ENCODE data around the gene DNAI2. TPM values are rescaled to one million over a fixed set of nuclear protein-coding genes. Genes with fewer than 3 reads are reported as not detected.
"Not testable (repeated sequence)": the region's sequence is repeated elsewhere in the genome, so short reads cannot be mapped to it uniquely, and the experiment has no call there.

Gene DNAI2
- polyA plus RNA-seq, 1 donor from 2014 or later = not detected

- Histone ChIP-seq H3K9me2 (ENCODE audit: insufficient read depth, low read length) (no peaks in the 10 kb centered on the region), H3K27me3 (ENCODE audit: insufficient read depth, low read depth, low read length) (no peaks in the 10 kb centered on the region), H3K9me3 (ENCODE audit: low read length) (no peaks in the 10 kb centered on the region), H3K79me2 (replicated peaks; ENCODE audit: insufficient read depth, low read length) (no peaks in the 10 kb centered on the region), H2AFZ (ENCODE audit: low read depth, low read length) (no peak overlapping the region), H3K36me3 (ENCODE audit: insufficient read depth, low read length) (no peaks in the 10 kb centered on the region), H3K4me3 (ENCODE audit: low read length) (no peak overlapping the region), H3K27ac (ENCODE audit: low read length) (no peak overlapping the region), H3F3A (ENCODE audit: insufficient read depth, low read length, poor library complexity, severe bottlenecking) (no peaks in the 10 kb centered on the region), H3K9ac (ENCODE audit: low read length) (no peak overlapping the region), H3K4me2 (ENCODE audit: low read length) (no peak overlapping the region), H4K20me1 (ENCODE audit: insufficient read depth) (no peaks in the 10 kb centered on the region)
- no peak for TF ChIP-seq RAD21 (conservative IDR thresholded peaks at IDR 0.05)
These were observed 2.5 kb downstream of the DNAI2 start for GRCh38 chr17:74276541-74277009.

- H3K27ac ChIP-seq (ENCODE audit: low read length) = no peak overlapping the region
- H3K4me2 ChIP-seq (ENCODE audit: low read length) = no peak overlapping the region
- TF ChIP-seq SMC3 (conservative IDR thresholded peaks at IDR 0.05; ENCODE audit: poor library complexity) (no peak), EP300 (conservative IDR thresholded peaks at IDR 0.05; ENCODE audit: poor library complexity, severe bottlenecking) (no peak), REST (IDR thresholded peaks at IDR 0.05; ENCODE audit: borderline replicate concordance) (no peak), CTCF (IDR thresholded peaks at IDR 0.05; ENCODE audit: poor library complexity, severe bottlenecking) (no peak)
- no peaks in the 10 kb centered on the region for H4K20me1 ChIP-seq (ENCODE audit: insufficient read depth)
- H3K9me2 ChIP-seq (ENCODE audit: insufficient read depth, low read length) = no peaks in the 10 kb centered on the region
- H2AFZ ChIP-seq (ENCODE audit: low read depth, low read length) = no peak overlapping the region
- no peak overlapping the region for H3K9ac ChIP-seq (ENCODE audit: low read length)
- no peaks in the 10 kb centered on the region for H3F3A ChIP-seq (ENCODE audit: insufficient read depth, low read length, poor library complexity, severe bottlenecking)
- H3K36me3 ChIP-seq (ENCODE audit: insufficient read depth, low read length) = no peaks in the 10 kb centered on the region
- H3K79me2 ChIP-seq (replicated peaks; ENCODE audit: insufficient read depth, low read length) = no peaks in the 10 kb centered on the region
- H3K9me3 ChIP-seq (ENCODE audit: low read length) = no peaks in the 10 kb centered on the region
- H3K27me3 ChIP-seq (ENCODE audit: insufficient read depth, low read depth, low read length) = no peaks in the 10 kb centered on the region
- no peak overlapping the region for H3K4me3 ChIP-seq (ENCODE audit: low read length)
These were observed 3.9 kb downstream of the DNAI2 start for GRCh38 chr17:74277935-74278334.

GRCh38 chr17:74279617-74280016 is 5.6 kb downstream of the DNAI2 start:
- not testable (repeated sequence) for H3K9ac ChIP-seq (ENCODE audit: low read length); H3K27ac ChIP-seq (ENCODE audit: low read length); H3K4me3 ChIP-seq (ENCODE audit: low read length); H3K9me3 ChIP-seq (ENCODE audit: low read length); H3F3A ChIP-seq (ENCODE audit: insufficient read depth, low read length, poor library complexity, severe bottlenecking); H4K20me1 ChIP-seq (ENCODE audit: insufficient read depth); H2AFZ ChIP-seq (ENCODE audit: low read depth, low read length); H3K27me3 ChIP-seq (ENCODE audit: insufficient read depth, low read depth, low read length); H3K4me2 ChIP-seq (ENCODE audit: low read length); H3K9me2 ChIP-seq (ENCODE audit: insufficient read depth, low read length); H3K79me2 ChIP-seq (replicated peaks; ENCODE audit: insufficient read depth, low read length); H3K36me3 ChIP-seq (ENCODE audit: insufficient read depth, low read length)

Data from neural cell (in vitro differentiated cells).